Measurements from ENCODE around the gene HMGA1.
"Not testable (repeated sequence)": the region's sequence is repeated elsewhere in the genome, so short reads cannot be mapped to it uniquely, and the experiment has no call there.

Gene HMGA1

DNA sequence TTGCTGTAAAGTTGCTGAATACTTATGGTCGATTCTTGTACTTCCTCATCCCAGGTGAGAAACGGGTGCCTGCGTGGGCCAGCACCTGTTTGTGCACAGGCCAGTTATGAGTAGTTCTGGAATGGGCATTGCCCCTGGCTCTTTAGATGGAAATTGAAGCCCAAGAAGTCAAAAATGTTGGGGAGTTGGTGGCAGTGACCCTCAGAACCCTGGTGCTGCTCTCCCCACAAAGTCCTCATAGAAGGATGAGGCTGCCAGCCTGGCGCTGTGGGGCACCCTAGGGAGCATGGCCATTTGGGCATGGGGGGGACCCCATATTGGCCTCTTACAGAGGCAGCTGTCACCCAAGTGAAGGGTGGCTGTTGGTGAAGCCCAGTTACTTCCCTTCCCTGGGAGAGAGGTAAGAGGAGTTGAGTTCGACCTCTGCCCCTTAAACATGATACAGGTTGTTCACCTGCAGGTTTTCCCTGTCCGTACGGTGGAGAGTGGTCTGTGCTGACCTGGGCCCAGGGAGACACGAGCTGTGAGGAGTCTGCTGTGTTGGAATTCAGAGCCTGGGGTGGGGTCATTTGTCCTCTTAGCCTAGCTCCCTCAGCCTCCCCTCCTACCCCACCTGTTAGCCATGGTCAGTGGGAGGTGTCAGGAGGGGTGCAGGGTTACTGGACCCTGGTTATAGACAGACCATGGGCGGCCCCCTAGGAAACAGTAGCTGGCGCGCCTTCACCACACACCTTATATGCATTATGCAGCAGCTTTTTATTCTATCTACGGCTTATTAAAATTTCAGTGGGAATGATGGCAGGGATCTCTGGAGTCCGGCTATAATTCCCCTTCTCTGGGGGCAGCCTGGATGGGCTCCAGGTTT is 4.9 kb downstream of the HMGA1 start:
- DNase-seq, result no peak

DNA sequence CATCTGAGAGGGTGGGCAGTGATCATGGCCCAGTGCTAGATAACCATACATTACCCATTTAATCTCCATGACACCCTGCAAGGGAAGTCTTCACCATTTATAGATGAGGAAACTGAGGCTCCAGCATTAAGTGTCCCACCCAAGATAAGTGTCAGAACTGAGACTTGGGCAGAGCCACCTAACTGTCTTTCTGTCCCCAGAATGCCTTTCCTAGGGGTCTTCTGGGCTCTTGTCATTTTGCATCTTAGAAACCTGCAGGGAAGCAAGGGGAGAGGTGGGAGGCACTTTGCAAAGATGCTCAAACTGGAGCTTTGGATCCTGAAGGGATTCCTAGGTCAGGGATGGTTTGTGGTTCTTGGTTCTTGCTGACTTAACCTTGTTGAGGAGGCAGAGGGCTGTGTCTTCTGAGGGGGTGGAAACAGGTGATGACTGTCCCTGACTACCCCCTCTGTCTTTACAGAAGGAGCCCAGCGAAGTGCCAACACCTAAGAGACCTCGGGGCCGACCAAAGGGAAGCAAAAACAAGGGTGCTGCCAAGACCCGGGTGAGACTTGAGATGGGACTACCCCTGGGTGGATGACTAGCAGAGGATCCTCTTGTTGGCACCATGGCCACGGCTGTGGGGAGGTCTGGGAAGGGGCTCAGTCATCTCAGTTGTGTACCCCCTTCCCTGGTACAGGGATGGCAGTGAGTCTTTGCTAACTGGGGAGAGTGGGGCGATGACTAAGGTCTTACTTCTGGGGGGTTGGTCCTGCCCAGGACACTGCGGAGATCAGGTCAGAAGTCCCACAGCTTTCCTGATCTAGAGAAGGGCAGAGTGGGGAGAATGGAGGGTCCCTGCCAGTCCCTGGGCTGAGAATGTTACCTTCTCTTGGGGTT is 5.8 kb downstream of the HMGA1 start:
- DNase-seq, result no peak

DNA sequence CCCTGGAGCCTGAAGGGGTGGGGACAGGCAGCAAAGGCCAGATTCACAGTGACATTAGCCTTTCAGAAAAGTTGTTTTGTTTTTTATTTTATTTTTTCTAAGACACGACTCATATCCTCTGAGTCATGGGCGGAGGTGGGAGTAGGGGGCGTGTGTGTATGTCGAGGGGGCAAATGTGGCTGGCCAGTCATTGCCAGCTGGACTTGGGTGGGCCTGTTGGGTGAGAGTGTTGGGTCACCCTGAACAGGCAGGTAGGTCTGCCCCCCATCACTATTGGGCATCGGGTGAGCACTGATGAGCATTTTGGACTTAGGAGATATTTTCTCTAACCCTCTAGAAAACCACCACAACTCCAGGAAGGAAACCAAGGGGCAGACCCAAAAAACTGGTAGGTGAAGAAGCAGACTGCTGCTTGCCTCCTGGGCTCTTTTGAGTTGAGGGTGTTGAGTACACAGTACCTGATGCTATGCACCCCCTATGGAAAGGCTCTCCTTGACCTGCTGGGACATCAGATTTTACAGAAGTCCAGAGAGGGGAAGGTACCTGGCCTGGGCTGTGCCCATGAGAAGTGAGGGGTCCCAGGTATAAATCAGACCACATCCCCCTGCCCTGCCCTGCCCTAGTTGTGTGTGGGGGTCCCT is 6.6 kb downstream of the HMGA1 start:
- no peak for DNase-seq

DNA sequence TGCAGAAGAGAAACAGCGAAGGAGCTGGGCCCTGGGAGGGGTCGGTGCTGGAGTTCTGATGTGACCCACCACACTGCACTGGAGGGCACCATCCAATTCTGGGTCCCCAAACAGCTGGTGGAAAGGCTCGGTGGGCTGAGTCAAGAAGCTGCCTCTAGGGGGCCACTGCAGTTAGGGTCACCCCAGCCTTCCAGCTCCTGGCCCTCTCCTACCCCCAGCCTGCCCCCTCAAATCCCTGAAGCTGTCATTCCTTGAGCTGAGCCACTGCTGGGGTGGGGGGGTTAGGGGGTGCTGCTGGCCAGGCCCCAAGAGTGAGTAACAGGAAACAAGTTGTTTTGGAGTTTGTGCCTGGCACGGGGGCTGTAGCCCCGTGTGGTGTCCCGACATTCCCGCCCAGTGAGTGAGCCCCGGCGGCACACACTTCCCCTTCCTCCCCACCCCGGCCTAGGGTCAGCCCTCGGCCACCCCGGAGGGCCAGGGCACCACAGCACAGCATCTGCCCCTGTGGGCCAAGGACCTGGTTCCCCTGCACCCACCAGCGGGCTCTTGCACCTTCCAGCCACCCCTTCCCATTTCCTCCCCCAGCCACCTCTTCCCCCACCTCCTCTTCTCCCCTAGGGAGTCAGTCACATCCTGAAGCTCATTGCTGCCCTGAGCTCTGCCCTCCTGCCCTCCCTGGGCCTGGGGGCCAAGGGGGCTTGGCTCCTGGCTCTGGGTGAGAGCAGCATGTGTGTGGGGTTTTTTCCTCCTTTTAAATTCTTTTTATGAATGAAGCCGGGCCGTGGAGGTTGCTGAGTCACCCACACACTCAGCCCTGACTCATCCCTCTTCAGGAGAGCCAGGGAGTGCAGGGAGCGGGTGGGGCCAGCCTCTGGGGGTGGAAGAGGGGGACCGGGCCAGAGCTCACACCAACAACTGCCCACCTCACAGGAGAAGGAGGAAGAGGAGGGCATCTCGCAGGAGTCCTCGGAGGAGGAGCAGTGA is 7.5 kb downstream of the HMGA1 start:
- peak; percentile 89 for DNase-seq

DNA sequence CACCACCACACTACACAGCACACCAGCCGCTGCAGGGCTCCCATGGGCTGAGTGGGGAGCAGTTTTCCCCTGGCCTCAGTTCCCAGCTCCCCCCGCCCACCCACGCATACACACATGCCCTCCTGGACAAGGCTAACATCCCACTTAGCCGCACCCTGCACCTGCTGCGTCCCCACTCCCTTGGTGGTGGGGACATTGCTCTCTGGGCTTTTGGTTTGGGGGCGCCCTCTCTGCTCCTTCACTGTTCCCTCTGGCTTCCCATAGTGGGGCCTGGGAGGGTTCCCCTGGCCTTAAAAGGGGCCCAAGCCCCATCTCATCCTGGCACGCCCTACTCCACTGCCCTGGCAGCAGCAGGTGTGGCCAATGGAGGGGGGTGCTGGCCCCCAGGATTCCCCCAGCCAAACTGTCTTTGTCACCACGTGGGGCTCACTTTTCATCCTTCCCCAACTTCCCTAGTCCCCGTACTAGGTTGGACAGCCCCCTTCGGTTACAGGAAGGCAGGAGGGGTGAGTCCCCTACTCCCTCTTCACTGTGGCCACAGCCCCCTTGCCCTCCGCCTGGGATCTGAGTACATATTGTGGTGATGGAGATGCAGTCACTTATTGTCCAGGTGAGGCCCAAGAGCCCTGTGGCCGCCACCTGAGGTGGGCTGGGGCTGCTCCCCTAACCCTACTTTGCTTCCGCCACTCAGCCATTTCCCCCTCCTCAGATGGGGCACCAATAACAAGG is 8.5 kb downstream of the HMGA1 start:
- not testable (repeated sequence) for DNase-seq

DNA sequence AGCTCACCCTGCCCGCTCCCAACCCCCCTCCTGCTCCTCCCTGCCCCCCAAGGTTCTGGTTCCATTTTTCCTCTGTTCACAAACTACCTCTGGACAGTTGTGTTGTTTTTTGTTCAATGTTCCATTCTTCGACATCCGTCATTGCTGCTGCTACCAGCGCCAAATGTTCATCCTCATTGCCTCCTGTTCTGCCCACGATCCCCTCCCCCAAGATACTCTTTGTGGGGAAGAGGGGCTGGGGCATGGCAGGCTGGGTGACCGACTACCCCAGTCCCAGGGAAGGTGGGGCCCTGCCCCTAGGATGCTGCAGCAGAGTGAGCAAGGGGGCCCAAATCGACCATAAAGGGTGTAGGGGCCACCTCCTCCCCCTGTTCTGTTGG is 9.1 kb downstream of the HMGA1 start:
- not testable (repeated sequence) for DNase-seq

DNA sequence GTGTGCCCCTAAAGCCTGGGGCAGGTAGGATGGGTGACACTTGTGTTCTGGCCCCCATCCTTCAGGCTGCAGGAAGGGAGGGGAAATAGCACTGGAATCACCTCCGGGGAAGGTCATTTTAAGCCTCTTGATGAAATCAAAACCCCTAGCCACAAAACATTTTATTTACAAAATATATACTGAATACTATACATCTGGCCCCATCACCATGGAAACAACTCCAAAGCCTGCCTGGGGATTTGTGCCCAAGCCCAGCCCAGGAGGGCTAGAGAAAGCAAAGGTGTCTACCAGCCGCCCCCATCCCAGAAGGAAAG is 9.5 kb downstream of the HMGA1 start:
- DNase-seq, result no peak

DNA sequence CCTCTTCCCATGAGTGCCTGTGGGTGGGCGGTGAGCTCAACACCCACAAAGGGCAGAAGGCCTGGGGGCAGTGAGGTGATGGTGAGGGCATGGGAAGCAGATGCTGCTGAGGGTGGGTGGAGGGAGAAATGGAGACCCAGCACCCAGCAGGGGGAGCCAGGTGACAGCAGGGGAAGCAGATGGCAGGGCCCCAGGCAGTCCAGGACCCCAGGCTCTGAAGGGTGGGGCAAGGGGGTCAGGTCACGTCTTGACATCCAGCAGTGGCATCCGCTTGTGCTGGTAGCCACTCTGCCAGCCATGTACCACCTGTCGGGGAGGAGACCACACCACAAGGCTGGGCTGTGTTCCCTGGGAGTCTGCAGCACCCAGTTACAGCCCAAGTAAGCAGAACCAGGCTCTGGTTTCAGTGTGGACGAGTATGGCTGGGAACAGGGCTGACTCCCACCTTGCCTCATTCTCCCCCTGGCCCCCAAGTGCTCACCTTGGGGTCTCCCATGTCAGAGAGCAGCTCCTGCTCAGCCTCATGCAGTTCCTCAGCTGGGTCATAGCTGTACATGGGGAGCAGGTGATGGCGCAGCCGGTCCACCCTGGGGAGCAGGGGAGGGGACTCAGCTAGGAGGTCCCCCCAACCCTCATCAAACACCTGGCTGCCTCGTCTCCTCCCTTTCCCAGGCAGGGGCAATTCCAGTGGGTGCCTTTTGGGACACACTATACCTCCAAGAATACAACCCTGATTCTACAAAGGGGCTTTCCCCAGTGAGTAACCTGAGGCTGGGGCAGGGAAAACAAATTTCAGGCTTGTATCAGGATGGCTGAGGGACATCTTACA is 10.1 kb downstream of the HMGA1 start:
- no peak for DNase-seq

DNA sequence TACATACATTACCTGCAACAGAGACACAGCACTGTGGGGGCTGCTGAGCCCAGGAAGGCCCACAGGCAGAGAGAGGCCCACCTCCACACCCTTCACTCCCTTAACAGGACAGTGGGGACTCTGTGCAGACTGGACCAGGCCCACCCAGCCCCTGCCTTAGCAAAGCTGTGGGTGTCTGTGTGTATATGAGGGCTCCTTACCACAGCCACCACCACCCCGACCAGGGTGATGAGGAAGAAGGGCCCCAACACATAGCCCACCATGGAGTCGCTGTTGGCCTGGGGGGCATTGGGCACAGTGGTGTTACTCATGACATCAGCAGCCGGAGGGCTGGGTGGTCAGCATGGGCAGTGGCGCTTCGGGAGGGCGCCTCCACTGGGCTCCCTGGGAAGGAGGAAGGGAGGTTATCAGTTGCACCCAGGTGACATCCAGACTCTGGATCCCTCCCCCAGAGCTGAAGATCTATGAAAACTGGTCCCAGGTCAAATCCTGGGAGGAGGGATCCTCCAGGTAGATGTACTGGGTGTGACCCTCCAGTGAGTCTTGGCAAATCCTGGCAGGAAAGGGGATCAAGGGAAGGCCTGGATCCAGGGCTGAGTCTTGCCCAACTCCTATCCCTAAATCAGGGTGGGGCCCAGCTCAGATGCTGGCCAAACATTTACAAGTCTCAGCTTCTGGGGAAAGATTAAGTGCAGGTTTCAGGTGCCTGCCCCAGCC is 11.0 kb downstream of the HMGA1 start:
- no peak for DNase-seq

DNA sequence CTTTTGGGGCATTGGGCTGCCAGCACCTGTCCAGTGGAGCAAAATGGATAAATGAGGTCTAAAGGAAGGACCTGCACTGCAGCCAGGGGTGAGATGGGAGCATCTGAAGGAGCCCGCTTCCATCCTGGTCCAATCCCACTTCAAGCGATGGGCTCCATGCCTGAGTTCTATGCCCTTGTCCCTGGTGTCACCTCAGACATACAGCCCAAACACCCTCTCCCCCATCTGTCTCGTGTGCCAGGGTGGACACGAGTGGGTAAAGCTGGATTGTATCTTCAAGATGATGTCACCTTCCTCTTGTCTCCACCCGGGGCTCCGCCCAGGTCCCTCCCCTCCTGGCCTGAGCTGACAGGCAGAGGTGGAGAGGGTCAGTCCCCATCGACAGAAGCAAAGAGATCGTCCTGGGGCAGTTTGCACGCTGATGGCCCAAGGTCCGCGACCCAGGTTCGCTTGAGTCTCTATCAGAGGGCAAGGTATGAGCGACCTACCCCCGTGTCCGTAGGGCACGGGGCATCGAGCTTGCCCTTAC is 11.6 kb downstream of the HMGA1 start:
- DNase-seq, result no peak

DNA sequence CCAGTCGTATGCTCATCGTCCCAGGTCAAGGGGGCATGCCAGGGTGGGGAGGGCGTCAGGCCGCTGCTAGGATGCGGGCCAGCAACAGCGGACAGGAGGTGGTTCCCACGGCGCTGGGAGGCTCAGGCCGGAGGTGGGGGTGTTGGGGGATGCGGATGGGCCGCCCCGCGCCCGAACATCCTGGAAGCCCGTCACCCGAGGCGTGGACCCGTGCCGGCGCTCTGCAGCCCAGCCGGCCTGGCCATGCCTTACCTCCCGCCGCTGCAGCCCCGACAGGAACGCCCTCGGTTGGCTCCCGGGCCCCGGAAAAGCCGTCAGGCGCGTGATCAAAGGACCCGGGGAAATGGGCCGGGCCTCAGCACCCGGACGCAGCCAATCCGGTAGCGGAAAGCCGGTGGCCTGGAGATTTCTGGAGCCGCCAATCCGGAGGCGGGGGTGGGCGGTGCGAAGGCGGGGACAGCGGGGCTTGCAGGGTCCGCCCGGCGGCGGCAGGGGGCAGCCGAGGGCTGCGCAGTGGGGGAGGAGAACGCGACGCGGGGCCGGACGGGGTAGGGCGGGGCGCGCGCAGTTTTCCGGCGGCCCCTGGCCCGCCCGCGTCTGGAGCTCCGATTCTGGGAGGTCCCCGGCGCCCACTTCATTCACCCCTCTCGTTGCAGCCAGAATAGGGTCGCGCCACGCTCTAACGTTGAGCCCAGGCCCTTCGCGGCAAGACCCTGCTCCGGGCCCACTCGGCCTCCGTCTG is 12.2 kb downstream of the HMGA1 start, which contains the start of gene SMIM29:
Gene SMIM29 (minus strand): TSS at position 280 of the 742 bp plus-strand sequence. CDS start 1,215 bp downstream, outside the sequence.
- DNase-seq, result peak; percentile 80

DNA sequence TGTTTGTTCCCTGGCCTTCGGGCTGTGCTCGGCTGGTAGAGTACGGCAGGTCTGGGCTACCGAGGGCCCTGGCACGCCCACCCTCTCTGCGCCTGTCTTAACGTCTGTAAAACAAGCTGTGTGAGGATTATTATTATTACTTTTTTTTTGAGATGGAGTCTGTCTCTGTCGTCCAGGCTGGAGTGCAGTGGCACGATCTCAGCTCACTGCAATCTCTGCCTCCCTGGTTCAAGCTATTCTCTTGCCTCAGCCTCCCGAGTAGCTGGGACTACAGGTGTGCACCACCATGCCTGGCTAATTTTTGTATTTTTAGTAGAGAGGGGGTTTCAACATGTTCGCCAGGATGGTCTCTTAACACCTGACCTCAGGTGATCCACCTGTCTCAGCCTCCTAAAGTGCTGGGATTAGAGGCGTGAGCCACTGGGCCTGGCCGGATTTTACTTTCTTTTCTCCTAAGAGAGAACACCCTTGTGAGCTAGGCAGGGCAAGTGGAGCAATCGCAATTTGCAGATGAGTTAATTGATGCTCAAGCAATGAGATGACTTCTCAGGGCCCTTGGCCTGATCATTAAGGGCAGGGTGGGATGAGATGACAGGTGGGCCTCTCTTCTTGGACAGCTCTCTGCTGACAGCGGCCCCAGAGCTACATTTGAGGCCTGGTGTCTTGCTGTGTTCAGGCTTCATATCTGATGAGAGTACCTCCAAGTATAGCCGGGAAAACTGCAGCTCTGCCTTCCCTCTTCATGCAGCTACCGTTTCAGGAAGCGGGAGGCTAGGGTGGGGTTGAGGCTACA is 13.0 kb downstream of the HMGA1 start:
- DNase-seq, result no peak

DNA sequence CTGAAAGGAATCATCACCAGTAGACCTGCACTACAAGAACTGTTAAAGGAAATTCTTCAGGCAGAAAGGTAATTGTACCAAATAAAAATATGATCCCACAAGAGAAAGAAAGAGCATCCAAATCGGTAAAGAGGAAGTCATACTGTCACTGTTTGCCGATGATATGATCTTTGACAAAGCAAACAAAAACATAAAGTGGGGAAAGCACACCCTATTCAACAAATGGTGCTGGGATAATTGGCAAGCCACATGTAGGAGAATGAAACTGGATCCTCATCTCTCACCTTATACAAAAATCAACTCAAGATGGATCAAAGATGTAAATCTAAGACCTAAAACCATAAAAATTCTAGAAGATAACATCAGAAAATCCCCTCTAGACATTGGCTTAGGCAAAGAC is 15.7 kb downstream of the HMGA1 start:
- DNase-seq, result not testable (repeated sequence)

DNA sequence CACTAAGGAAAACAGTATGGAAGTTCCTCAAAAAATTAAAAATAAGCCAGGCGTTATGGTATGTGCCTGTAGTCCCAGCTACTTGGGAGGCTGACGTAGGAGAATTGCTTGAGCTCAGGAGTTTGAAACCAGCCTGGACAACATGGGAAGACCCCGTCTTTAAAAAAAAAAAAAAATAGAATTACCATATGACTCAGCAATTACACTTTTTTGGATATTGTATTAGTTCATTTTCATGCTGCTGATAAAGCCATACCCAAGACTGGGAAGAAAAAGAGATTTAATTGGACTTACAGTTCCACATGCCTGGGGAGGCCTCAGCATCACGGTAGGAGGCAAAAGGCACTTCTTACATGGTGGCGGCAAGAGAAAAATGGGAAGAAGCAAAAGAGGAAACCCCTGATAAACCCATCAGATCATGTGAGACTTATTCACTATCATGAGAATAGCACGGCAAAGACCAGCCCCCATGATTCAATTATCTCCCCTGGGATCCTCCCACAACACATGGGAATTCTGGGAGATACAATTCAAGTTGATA is 22.9 kb downstream of the HMGA1 start:
- no peak for DNase-seq

DNA sequence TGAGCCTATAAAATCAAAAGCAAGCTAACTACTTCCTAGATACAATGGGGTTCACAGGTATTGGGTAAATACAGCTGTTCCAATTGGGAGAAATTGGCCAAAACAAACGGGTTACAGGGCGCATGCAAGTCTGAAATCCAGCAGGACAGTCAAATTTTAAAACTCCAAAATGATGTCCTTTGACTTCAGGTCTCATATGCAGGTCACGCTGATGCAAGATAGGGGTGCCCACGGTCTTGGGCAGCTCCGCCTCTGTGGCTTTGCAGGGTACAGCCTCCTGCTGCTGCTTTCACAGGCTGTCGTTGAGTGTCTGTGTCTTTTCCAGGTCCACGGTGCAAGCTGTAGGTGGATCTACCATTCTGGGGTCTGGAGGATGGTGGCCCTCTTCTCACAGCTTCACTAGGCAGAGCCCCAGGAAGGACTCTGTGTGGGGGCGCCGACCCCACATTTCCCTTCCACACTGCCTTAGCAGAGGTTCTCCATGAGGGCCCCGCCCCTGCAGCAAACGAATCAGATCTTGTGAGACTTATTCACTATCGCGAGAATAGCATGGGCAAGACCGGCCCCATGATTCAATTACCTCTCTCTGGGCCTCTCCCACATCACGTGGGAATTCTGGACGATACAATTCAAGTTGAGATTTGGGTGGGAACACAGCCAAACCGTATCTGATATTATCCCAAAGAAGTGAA is 24.0 kb downstream of the HMGA1 start:
- no peak for DNase-seq

DNA sequence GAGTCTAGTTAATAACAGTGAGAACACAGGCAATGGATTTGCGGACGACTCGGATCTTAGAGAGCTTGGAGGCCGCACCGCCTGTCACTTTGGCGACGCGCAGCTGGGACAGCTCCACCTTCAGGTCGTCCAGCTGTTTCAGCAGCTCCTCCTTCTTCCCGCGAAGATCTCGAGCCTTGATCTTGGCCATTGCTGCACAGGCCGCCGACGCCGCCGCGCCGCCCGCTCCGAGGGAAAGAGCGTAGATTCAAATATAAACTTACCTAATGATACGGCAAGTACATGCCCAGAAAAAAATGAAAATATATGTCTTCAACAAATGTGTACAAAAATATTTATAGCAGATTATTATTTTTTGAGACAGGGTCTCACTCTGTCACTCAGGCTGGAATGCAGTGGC is 26.8 kb downstream of the HMGA1 start:
- not testable (repeated sequence) for DNase-seq

DNA sequence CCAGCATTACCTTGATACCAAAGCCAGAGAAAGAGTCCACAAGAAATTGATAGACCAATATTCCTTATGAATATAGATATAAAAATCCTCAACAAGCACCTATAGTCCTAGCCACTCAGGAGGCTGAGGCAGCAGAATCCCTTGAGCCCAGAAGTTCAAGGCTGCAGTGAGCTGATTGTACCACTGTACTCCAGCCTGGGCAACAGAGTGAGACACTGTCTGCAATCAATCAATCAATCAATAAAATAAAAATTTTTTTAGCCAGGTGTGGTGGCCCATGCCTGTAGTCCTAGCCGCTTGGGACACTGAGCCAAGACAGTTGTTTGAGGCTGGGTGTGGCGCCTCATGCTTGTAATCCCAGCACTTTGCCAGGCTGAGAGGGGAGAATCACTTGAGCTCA is 31.1 kb downstream of the HMGA1 start:
- DNase-seq, result no peak
